ENCODE results near the gene PLSCR3. TPM values are rescaled to one million over a fixed set of nuclear protein-coding genes. Genes with fewer than 3 reads are reported as not detected.

PLSCR3 gene
- total and polyA plus RNA-seq, 2 donors (not counting 3 experiments of a cell fraction or from before 2014, with no cell fraction given): 59.9 to 94.8 TPM

DNA sequence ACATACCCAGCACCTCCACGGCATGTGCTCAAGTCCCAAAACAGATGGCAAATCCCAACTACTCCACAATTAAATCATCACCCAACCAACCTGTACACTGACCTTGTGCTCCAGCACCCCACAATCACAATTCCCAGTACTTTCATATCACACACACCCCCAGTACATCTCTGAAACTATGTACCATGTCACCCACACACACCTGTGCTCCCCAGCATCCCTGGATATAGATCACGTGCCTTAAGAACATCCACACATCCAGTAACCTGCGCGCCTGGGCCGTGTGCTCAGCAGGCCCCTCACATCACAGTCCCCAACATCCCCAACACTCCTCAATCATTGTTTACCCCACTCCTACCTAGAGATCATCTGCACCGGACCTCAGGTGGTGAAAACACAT is 15.4 kb upstream of the PLSCR3 start:
- no peaks in the 10 kb centered on the region for H4K20me1 ChIP-seq (replicated peaks; ENCODE audit: control insufficient read depth, extremely low read depth, insufficient read depth, low read length)
- H3K27me3 ChIP-seq (ENCODE audit: control insufficient read depth in 2 of 2, insufficient read depth in 2 of 2, low read length in 2 of 2): no peaks in the 10 kb centered on the region
- dilution Hi-C loops (cut with MboI; ENCODE audit: extremely low pct_ligation_motif_present, low sequenced_read_pairs): no loop called here
- ChIA-PET POLR2A (no interaction called here), CTCF (no interaction called here)
- H3K9ac ChIP-seq (replicated peaks; ENCODE audit: extremely low read depth, insufficient read depth, low read length): no peak overlapping the region
- no peaks in the 10 kb centered on the region for H3K9me1 ChIP-seq (replicated peaks; ENCODE audit: control insufficient read depth, extremely low read depth, insufficient read depth, low read length)
- TF ChIP-seq FOS (IDR thresholded peaks at IDR 0.05; ENCODE audit: borderline replicate concordance, insufficient read depth, low read length) (no peak), JUN (IDR thresholded peaks at IDR 0.05; ENCODE audit: borderline replicate concordance, insufficient read depth, insufficient read length, low read depth) (no peak), POLR2A (IDR thresholded peaks at IDR 0.05; ENCODE audit: low read depth, low read length) (no peak), GATA2 (IDR thresholded peaks at IDR 0.05; ENCODE audit: insufficient read depth, insufficient read length, low read depth, low read length) (no peak), MYC (IDR thresholded peaks at IDR 0.05; ENCODE audit: low read depth, low read length) (no peak), POLR2AphosphoS5 (IDR thresholded peaks at IDR 0.05; ENCODE audit: insufficient read depth, low read depth, low read length) (no peak)
- TF ChIP-seq, protein P1, sequence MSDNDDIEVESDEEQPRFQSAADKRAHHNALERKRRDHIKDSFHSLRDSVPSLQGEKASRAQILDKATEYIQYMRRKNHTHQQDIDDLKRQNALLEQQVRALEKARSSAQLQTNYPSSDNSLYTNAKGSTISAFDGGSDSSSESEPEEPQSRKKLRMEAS (IDR thresholded peaks at IDR 0.05; ENCODE audit: insufficient read depth, insufficient read length): no peak
- intact Hi-C loops (cut with micrococcal nuclease): no loop called here
- H3K79me2 ChIP-seq (ENCODE audit: control insufficient read depth, insufficient read depth, low read length): peaks cover 2% of the 10 kb centered on the region
- H3K36me3 ChIP-seq (ENCODE audit: control insufficient read depth in 2 of 2, extremely low read depth in 1 of 2, insufficient read depth in 2 of 2, low read length in 2 of 2): peaks cover 0 to 15% of the 10 kb centered on the region in 2 experiments
- H3K27ac ChIP-seq (ENCODE audit: insufficient read depth, low read depth, low read length): no peak overlapping the region
- no peaks in the 10 kb centered on the region for H3K9me3 ChIP-seq (replicated peaks; ENCODE audit: control insufficient read depth, insufficient read depth, low read length)
- H3K4me2 ChIP-seq (ENCODE audit: insufficient read depth, low read length): no peak overlapping the region
- peaks cover 4% of the 10 kb centered on the region for H3K4me1 ChIP-seq (ENCODE audit: control insufficient read depth, extremely low read depth, insufficient read depth, low read length)
- no peak overlapping the region for H3K4me3 ChIP-seq (replicated peaks in 1 of 3; ENCODE audit: insufficient read depth in 1 of 3, low read depth in 1 of 3, low read length in 3 of 3)
- BruUV-seq (replicated peaks): no TSS peak
- FAIRE-seq (no peak), DNase-seq (ENCODE audit: low read depth, low spot score) (no peak)
- no peak overlapping the region for H2AFZ ChIP-seq (ENCODE audit: low read depth, low read length)

DNA sequence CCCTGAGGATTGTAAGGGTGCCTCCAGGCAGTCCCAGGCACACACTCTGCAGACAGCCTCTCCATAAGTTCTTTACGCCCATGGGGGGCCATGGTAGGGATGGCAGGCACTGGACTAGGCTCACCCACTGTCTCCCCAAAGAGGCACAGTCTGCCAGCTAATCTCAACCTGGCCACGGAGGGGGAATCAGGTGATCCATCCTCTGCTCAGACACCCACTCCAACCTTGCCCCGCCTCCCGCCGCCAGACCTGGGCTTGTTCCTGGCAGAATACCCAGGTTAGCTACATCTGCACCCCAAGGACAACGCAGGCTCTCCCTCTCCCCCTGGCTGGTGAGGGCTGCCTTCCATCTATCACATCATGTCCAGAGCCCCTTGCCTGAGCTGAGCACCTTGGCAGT is 14.5 kb upstream of the PLSCR3 start:
- H3K27me3 ChIP-seq (ENCODE audit: control insufficient read depth in 2 of 2, insufficient read depth in 2 of 2, low read length in 2 of 2): no peaks in the 10 kb centered on the region
- intact Hi-C loops (cut with micrococcal nuclease) (no loop called here), dilution Hi-C loops (cut with MboI; ENCODE audit: extremely low pct_ligation_motif_present, low sequenced_read_pairs) (no loop called here)
- no peak overlapping the region for H3K4me3 ChIP-seq (replicated peaks in 1 of 3; ENCODE audit: insufficient read depth in 1 of 3, low read depth in 1 of 3, low read length in 3 of 3)
- peaks cover 0 to 15% of the 10 kb centered on the region in 2 experiments for H3K36me3 ChIP-seq (ENCODE audit: control insufficient read depth in 2 of 2, extremely low read depth in 1 of 2, insufficient read depth in 2 of 2, low read length in 2 of 2)
- H3K79me2 ChIP-seq (ENCODE audit: control insufficient read depth, insufficient read depth, low read length): peaks cover 2% of the 10 kb centered on the region
- H4K20me1 ChIP-seq (replicated peaks; ENCODE audit: control insufficient read depth, extremely low read depth, insufficient read depth, low read length): no peaks in the 10 kb centered on the region
- DNase-seq (ENCODE audit: low read depth, low spot score): no peak
- no peak for FAIRE-seq
- ChIA-PET POLR2A (no interaction called here), CTCF (no interaction called here)
- H2AFZ ChIP-seq (ENCODE audit: low read depth, low read length): no peak overlapping the region
- no peak overlapping the region for H3K4me2 ChIP-seq (ENCODE audit: insufficient read depth, low read length)
- no peak overlapping the region for H3K27ac ChIP-seq (ENCODE audit: insufficient read depth, low read depth, low read length)
- no TSS peak for BruUV-seq (replicated peaks)
- peaks cover 4% of the 10 kb centered on the region for H3K4me1 ChIP-seq (ENCODE audit: control insufficient read depth, extremely low read depth, insufficient read depth, low read length)
- TF ChIP-seq, protein P2, sequence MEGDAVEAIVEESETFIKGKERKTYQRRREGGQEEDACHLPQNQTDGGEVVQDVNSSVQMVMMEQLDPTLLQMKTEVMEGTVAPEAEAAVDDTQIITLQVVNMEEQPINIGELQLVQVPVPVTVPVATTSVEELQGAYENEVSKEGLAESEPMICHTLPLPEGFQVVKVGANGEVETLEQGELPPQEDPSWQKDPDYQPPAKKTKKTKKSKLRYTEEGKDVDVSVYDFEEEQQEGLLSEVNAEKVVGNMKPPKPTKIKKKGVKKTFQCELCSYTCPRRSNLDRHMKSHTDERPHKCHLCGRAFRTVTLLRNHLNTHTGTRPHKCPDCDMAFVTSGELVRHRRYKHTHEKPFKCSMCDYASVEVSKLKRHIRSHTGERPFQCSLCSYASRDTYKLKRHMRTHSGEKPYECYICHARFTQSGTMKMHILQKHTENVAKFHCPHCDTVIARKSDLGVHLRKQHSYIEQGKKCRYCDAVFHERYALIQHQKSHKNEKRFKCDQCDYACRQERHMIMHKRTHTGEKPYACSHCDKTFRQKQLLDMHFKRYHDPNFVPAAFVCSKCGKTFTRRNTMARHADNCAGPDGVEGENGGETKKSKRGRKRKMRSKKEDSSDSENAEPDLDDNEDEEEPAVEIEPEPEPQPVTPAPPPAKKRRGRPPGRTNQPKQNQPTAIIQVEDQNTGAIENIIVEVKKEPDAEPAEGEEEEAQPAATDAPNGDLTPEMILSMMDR (IDR thresholded peaks at IDR 0.05; ENCODE audit: extremely low read depth in 1 of 2, insufficient read depth in 1 of 2, low read depth in 1 of 2, low read length in 2 of 2): no peak
- TF ChIP-seq FOS (IDR thresholded peaks at IDR 0.05; ENCODE audit: borderline replicate concordance, insufficient read depth, low read length) (no peak), MYC (IDR thresholded peaks at IDR 0.05; ENCODE audit: low read depth, low read length) (no peak), JUN (IDR thresholded peaks at IDR 0.05; ENCODE audit: borderline replicate concordance, insufficient read depth, insufficient read length, low read depth) (no peak), EZH2 (IDR thresholded peaks at IDR 0.05; ENCODE audit: borderline replicate concordance, low read depth, low read length, severe bottlenecking) (no peak), POLR2AphosphoS5 (IDR thresholded peaks at IDR 0.05; ENCODE audit: insufficient read depth, low read depth, low read length) (no peak), GATA2 (IDR thresholded peaks at IDR 0.05; ENCODE audit: insufficient read depth, insufficient read length, low read depth, low read length) (no peak), POLR2A (IDR thresholded peaks at IDR 0.05; ENCODE audit: low read depth, low read length) (no peak)
- TF ChIP-seq, protein P1 (IDR thresholded peaks at IDR 0.05; ENCODE audit: insufficient read depth, insufficient read length): no peak
- H3K9me3 ChIP-seq (replicated peaks; ENCODE audit: control insufficient read depth, insufficient read depth, low read length): no peaks in the 10 kb centered on the region
- H3K9ac ChIP-seq (replicated peaks; ENCODE audit: extremely low read depth, insufficient read depth, low read length): no peak overlapping the region
- no peaks in the 10 kb centered on the region for H3K9me1 ChIP-seq (replicated peaks; ENCODE audit: control insufficient read depth, extremely low read depth, insufficient read depth, low read length)

Measured in endothelial cell of umbilical vein (primary cell).